ENCODE measurements around the gene N4BP2L1. TPM values are rescaled to one million over a fixed set of nuclear protein-coding genes. Genes with fewer than 3 reads are reported as not detected.

Gene N4BP2L1
- total RNA-seq, 2 donors from 2014 or later: 4.0 to 10.3 TPM

- TF ChIP-seq, protein P1, sequence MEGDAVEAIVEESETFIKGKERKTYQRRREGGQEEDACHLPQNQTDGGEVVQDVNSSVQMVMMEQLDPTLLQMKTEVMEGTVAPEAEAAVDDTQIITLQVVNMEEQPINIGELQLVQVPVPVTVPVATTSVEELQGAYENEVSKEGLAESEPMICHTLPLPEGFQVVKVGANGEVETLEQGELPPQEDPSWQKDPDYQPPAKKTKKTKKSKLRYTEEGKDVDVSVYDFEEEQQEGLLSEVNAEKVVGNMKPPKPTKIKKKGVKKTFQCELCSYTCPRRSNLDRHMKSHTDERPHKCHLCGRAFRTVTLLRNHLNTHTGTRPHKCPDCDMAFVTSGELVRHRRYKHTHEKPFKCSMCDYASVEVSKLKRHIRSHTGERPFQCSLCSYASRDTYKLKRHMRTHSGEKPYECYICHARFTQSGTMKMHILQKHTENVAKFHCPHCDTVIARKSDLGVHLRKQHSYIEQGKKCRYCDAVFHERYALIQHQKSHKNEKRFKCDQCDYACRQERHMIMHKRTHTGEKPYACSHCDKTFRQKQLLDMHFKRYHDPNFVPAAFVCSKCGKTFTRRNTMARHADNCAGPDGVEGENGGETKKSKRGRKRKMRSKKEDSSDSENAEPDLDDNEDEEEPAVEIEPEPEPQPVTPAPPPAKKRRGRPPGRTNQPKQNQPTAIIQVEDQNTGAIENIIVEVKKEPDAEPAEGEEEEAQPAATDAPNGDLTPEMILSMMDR (conservative IDR thresholded peaks at IDR 0.05): no peak
- WGBS, 2 experiments (ENCODE audit: insufficient coverage in 1 of 2, insufficient read length in 1 of 2): 91 to 100% methylated on average over 3 to 6 of the region's 6 CpGs
- no peaks in the 10 kb centered on the region for H3K9me3 ChIP-seq (ENCODE audit: control insufficient read depth, low read length)
- H3K4me3 ChIP-seq (ENCODE audit: low read length): no peak overlapping the region
- Mint-ChIP-seq H3K9me3 (no peaks in the 10 kb centered on the region), H3K27ac (no peak overlapping the region), H3K4me1 (peaks cover 13% of the 10 kb centered on the region), H3K4me3 (no peak overlapping the region), H3K36me3 (ENCODE audit: low read depth) (no peaks in the 10 kb centered on the region), H3K27me3 (ENCODE audit: insufficient read depth) (peaks cover 19% of the 10 kb centered on the region)
- peaks cover 29% of the 10 kb centered on the region for H3K27me3 ChIP-seq (ENCODE audit: control insufficient read depth, insufficient read depth, low read length, poor library complexity, severe bottlenecking)
- no peaks in the 10 kb centered on the region for H3K36me3 ChIP-seq (ENCODE audit: control insufficient read depth, insufficient read depth, low read length)
- no peak overlapping the region for H3K27ac ChIP-seq (ENCODE audit: low read depth, low read length)
- DNase-seq: no peak
- no peak overlapping the region for H3K9ac ChIP-seq (ENCODE audit: extremely low read depth, low read length, poor library complexity, severe bottlenecking)
- peaks cover 3% of the 10 kb centered on the region for H3K4me1 ChIP-seq (ENCODE audit: control insufficient read depth, insufficient read depth, low read length)
Measured at GRCh38 chr13:32407854-32408253, 20.1 kb downstream of the N4BP2L1 start.

GRCh38 chr13:32403108-32403507, 24.8 kb downstream of the N4BP2L1 start:
- Mint-ChIP-seq H3K36me3 (ENCODE audit: low read depth) (peaks cover 7% of the 10 kb centered on the region), H3K9me3 (no peaks in the 10 kb centered on the region), H3K27ac (no peak overlapping the region), H3K4me1 (no peaks in the 10 kb centered on the region), H3K4me3 (no peak overlapping the region), H3K27me3 (ENCODE audit: insufficient read depth) (peaks cover under 1% of the 10 kb centered on the region)
- Histone ChIP-seq H3K27me3 (ENCODE audit: control insufficient read depth, insufficient read depth, low read length, poor library complexity, severe bottlenecking) (peaks cover 3% of the 10 kb centered on the region), H3K27ac (ENCODE audit: low read depth, low read length) (no peak overlapping the region), H3K9ac (ENCODE audit: extremely low read depth, low read length, poor library complexity, severe bottlenecking) (no peak overlapping the region), H3K36me3 (ENCODE audit: control insufficient read depth, insufficient read depth, low read length) (peaks cover 9% of the 10 kb centered on the region), H3K9me3 (ENCODE audit: control insufficient read depth, low read length) (no peaks in the 10 kb centered on the region), H3K4me1 (ENCODE audit: control insufficient read depth, insufficient read depth, low read length) (no peaks in the 10 kb centered on the region), H3K4me3 (ENCODE audit: low read length) (no peak overlapping the region)
- WGBS, 2 experiments (ENCODE audit: insufficient coverage in 1 of 2, insufficient read length in 1 of 2): 82 to 87% methylated on average over 4 of the region's 4 CpGs
- TF ChIP-seq, protein P1 (conservative IDR thresholded peaks at IDR 0.05): no peak
- DNase-seq: no peak

- Histone ChIP-seq H3K9me3 (ENCODE audit: control insufficient read depth, low read length) (no peaks in the 10 kb centered on the region), H3K27ac (ENCODE audit: low read depth, low read length) (no peak overlapping the region), H3K4me3 (ENCODE audit: low read length) (no peak overlapping the region), H3K4me1 (ENCODE audit: control insufficient read depth, insufficient read depth, low read length) (no peaks in the 10 kb centered on the region), H3K27me3 (ENCODE audit: control insufficient read depth, insufficient read depth, low read length, poor library complexity, severe bottlenecking) (no peaks in the 10 kb centered on the region), H3K36me3 (ENCODE audit: control insufficient read depth, insufficient read depth, low read length) (no peaks in the 10 kb centered on the region), H3K9ac (ENCODE audit: extremely low read depth, low read length, poor library complexity, severe bottlenecking) (no peak overlapping the region)
- H3K9me3 Mint-ChIP-seq: no peaks in the 10 kb centered on the region
- TF ChIP-seq, protein P1 (conservative IDR thresholded peaks at IDR 0.05): no peak
- H3K4me1 Mint-ChIP-seq: no peaks in the 10 kb centered on the region
- 42 to 67% methylated on average over 2 to 4 of the region's 4 CpGs for whole genome bisulfite sequencing, 2 experiments (ENCODE audit: insufficient coverage in 1 of 2, insufficient read length in 1 of 2)
- no peak overlapping the region for H3K27ac Mint-ChIP-seq
- H3K4me3 Mint-ChIP-seq: no peak overlapping the region
- DNase-seq: peak; percentile 68
- H3K36me3 Mint-ChIP-seq (ENCODE audit: low read depth): peaks cover 13% of the 10 kb centered on the region
- no peaks in the 10 kb centered on the region for H3K27me3 Mint-ChIP-seq (ENCODE audit: insufficient read depth)
Measured at GRCh38 chr13:32391101-32391619, 36.8 kb downstream of the N4BP2L1 start.

All from endodermal cell (in vitro differentiated cells).